Measurements from ENCODE around the gene GPR160.
"Not testable (repeated sequence)": the region's sequence is repeated elsewhere in the genome, so short reads cannot be mapped to it uniquely, and the experiment has no call there.

Gene GPR160, protein sequence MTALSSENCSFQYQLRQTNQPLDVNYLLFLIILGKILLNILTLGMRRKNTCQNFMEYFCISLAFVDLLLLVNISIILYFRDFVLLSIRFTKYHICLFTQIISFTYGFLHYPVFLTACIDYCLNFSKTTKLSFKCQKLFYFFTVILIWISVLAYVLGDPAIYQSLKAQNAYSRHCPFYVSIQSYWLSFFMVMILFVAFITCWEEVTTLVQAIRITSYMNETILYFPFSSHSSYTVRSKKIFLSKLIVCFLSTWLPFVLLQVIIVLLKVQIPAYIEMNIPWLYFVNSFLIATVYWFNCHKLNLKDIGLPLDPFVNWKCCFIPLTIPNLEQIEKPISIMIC

DNA sequence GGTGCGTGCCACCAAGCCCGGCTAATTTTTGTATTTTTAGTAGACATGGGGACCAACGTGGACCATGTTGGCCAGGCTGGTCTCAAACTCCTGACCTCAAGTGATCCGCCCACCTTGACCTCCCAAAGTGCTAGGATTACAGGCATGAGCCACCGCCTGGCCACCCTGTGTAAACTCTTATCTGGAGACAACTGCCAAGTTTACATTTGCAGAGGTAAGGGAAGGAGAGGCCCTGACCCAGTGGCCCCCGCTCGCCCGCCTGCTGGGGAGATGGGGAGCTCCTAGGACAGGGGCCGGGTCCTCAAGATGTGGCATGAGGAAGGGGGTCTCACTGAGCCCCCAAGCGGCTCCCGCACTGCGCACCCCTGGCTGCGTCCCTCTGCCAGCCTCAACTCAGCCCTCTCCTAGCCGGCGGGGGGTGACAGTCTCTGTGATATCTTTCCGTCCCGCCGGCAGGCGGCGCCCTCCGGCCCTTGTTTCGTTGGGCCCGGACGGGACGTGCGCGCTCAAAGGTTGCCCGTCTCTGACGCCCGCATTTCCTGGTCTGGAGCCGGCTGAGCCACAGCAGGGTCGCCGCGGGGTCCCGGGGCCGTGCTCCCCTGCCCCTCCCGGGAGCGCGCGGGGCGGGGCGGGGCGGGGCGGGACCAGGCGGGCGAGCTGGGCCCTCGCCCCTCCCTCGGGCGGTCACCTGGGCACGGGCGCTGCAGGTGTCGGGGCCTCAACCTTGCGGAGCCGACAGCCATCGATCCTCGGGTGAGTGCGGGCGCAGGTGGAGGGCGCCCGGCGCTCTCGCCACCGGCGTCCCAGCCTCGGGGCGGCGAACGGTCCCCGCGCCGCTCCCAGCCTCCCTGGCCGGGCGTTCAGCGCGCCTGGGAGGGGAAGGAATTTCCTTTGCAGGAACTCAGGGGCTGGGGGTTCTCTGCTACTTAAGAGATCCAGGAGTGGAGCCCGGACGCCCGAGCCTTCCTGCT is at the start of gene GPR160:
Gene GPR160 (plus strand): TSS at position 533 of the 971 bp plus-strand sequence. CDS start 45,978 bp downstream, outside the sequence.
- peak; percentile 3 for DNase-seq

DNA sequence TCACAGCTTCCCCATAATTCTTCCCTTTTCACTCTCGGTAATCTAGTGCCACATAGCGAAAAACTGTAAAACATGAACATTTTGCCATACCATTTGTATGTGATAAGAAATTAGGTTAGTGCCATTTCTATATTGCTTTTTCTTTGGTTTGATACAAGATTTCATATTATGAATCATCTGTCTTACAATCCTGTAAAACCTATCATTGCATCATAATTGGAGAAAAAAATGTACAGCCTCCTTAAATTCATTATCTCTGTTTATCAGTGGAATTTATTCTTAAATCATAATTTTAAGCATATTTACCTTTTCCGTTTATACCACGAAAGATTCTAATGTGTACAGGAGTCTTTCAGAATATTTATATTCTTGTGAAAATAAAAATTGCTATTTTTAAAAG is 47.4 kb upstream of the GPR160 start:
- DNase-seq = no peak

DNA sequence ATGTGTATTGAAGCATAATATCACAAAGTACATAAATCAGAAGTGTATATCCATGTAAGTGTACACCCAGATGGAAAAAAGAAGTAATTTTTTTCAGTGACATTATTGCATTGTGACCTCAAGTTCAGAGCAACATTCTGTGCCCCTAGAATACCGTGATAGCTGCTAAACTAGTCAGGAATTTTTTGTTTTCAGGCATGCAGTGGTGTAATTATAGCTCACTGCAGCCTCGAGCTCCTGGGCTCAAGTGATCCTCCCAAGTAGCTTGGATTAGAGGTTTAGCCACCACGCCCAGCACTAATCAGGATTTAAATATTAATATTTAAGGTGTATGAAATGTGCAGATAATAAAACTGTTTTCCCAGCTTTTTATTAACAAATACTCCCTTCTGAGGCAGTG is 45.6 kb upstream of the GPR160 start:
- no peak for DNase-seq

DNA sequence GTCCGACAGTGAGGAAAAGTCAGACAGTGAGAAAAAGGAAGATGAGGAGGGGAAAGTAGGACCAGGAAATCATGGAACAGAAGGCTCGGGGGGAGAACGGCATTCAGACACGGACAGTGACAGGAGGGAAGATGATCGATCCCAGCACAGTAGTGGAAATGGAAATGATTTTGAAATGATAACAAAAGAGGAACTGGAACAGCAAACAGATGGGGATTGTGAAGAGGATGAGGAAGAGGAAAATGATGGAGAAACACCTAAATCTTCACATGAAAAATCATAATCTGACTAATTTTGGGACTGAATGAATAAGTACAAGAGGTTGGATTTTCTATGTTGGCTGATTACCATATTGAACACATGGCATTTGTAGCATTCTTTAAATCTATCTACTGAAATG is 45.0 kb upstream of the GPR160 start:
- DNase-seq = no peak

DNA sequence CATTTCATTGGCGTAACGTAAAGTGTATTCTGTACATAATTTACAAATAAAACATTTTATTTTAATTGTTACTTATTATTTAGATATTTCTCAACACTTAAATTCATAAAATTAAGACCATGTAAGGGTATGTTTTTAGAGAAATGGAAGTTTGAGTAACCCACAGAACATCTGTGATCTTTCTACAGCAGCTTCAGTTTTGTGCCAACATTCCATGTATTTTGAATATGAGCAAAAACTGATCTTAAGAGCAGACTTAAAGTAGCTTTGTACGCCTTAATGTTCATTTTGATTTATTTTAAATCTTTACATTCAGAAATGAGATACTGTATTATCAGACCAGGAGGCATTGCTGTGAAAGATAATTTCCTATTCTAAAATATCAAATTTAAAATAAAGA is 44.0 kb upstream of the GPR160 start:
- no peak for DNase-seq

DNA sequence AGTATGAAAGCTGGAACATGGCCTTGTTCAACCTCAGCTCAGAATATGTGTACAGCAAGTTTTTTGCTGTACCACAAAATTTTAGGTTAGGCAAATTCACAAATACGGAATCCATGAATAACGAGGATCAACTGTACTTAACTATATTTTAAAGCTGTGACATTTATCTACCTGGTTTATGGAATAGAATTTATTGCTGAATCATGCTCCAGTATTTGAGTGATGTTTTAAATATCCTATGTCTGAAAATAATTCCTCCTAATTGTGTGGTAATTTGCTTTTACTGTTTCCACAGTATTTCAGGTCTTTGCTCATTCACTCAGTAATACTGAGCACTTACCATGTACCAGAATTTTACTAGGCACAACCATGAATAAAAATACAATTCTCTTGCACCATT is 41.7 kb upstream of the GPR160 start:
- DNase-seq = no peak

DNA sequence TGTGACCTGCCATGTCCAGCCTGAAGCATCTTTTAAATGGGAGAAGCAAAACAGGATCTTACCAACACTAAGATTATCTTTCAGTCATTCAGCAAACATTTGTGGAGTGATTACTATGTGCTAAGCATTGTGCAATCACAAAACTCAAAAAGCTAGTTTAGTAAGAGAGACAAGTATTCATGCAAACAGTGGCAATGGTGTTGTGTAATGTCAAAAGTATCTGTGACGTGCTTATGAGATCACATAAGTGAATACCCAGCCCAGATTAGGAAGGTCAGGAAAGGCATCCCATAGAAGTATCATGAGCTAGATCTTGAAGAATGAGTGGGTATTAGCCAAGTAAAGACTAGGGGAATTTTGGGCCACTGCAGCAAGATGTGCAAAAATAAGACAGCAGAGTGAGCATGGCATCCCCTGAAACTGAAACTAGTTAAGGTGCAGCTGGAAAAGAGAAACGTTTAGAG is 39.1 kb upstream of the GPR160 start:
- DNase-seq = no peak

DNA sequence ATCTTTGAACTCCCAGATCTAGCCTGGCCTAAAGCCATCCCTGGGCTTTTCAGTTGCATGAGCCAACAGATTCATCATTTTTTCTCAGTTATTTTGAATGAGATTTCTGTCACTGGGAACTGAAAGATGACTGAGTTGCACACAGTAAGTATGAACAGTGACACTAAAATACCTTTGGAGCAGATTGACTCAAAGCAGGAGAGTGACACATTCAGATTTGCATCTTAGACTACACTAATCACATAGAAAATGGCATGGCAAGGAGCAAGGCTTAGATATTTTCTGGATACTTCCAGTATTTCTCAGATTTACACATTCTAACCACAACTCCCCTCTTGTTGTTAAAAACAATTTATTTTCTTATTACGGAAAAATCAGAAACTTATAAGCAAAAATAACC is 38.4 kb upstream of the GPR160 start:
- DNase-seq = no peak

DNA sequence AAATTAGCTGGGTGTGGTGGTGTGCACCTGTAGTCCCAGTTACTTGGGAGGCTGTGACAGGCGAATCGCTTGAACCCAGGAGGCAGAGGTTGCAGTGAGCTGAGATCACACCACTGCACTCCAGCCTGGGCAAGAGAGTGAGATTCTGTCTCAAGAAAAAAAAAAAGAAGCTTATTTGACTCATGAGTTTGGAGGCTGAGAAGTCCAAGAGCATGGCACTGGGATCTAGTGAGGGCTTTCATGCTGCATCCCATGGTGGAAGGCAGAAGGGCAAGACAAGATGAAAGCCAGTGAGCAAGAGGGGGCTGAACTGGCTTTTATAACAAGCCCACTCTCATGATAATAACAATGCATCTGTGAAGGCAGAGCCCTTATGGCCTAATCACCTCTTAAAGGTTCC is 37.7 kb upstream of the GPR160 start:
- DNase-seq = no peak

DNA sequence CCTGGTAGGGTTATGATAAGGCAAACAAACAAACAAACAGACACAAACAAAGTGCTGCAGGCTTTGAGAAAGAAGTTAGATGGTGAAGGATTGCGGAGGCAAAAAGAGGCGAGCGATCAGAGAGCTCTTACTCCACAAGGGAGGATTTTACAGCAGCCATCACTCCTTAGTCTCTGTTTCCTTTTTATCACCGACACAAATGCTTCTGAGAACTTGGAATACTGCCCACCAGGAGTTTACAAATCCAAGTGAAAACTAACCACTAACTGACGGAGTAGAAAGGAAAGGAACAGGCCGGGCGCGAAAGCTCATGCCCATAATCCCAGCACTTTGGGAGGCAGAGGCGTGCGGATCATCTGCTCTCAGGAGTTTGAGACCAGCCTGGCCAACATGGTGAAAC is 35.6 kb upstream of the GPR160 start:
- no peak for DNase-seq

DNA sequence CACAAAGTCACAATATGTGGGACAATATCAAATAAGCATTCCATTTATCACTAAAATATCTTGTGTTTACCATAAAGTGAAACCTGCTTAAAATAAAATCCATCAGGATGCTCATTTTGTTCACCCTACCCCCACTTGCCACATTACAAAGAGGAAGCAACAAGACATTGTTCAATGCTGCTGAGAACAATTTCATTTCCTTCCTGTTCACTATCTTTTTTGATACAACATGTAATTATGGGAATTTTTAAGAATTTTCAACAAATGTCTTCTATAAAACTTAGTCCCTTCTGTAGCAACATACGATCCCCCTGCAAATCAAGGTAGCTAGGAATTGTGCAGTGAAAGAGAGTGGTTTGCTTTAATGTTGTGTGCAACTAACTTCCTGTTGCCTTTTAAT is 34.9 kb upstream of the GPR160 start:
- no peak for DNase-seq

DNA sequence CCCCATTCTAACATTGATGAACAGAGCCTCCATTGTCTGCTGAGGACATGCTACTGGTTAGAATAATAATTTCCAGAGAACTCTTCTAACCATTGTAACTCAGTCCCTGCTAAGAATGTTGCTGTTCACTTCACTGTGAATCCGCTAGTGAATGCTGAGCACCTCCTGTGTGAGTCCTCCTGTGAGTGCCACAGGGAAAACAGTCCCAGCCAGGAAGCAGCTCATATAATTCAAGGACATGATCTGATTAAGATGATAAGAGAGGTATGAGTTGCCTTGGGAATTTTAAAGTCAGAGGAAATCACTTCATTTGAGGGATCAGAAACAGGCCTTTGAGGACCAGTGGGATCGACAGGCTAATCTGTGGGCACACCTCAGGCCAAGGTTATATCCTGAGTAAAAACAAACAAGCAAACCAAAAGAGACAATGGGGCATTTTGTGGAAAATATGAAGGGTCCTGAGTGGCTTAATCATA is 33.9 kb upstream of the GPR160 start:
- peak; percentile 12 for DNase-seq

DNA sequence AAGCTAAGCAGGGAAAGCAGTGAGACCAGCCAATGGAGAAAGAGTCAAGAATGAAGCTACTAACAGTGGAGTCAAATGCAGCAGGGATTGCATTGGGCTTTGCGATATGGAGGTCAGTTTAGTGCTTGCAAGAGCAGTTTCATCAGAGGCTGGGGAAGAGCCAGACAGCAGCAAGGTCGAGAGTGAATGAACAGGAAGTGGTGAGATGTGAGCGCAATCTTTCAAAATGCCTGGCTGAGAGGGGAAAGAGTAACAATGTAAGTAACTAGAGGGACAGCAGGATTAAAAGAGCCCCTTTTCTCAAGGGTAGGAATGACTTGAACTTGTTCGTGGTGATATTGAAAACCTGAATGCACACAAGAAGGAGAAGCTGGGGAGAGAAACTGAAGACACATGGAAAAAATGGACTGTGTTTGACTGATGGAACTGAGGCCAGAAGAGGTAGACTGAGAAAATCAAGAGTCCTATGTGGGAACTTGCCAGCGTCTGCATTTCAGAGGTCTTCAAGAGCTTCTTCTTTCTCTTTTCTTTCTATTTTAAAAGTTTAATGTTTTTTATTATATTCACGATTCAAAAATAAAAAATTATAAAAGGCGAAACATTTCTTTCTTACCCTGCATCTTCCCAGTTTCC is 30.6 kb upstream of the GPR160 start:
- DNase-seq = no peak

DNA sequence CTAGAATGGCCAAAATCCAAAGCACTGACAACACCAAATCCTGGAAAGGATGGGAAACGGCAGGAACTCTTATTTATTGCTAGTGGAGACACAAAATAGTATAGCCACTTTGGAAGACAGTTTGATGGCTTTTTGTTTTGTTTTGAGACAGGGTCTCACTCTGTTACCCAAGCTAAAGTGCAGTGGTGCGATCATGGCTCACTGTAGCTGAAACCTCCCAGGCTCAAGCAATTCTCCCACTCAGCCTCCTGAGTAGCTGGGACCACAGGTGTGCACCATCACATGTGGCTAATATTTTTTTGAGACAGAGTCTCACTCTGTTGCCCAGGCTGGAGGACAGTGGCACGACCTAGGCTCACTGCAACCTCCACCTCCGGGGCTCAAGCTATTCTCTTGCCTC is 27.3 kb upstream of the GPR160 start:
- no peak for DNase-seq

DNA sequence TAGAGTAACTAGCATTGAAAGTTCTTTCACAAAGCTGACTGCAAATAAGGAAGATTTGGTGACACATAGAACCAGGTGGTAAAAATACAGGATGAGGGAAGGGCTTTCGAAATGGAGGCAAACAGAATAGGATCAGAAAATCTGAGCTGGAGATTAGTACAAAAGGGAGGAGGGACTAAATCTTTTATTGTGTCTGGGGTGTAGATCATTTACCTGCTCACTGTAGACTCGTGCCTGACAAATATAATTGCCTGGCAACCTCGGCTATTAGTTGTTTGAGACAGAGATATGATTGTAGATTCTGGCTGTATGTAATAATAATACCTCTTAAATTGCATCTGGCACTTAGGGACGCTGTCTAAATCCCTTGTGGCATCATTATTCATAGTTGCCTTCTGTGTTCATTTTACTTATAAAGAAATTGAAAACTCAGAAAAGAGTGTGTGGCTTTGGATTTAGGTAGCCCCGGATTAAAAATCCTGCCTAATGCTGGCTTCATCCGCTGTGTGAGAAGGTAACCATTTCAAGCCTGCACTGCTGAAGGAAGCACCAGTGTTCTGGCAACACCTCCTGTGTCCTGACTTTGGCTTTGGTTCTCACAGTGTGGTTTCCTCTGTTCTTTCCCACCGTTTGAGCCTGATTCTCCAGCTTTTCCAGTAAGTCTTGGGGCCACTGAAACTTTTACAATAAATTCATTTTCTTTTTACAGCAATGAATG is 25.0 kb upstream of the GPR160 start:
- no peak for DNase-seq

DNA sequence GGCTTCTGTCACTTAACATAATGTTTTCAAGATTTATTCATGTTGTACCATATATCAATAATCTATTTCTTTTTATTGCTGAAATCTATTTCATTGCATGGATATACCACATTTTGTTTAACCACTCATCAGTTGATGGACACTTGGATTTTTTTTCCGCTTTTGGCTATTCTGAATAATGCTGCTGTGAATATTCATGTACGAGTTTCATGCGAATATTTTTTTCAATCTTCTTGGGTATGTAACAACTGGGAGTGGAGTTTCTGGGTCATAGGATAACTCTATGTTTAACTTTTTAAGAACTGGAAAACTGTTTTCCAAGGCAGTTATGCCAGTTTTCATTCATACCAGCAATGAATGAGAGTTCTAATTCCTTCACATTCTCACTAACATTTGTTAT is 21.7 kb upstream of the GPR160 start:
- DNase-seq = no peak

DNA sequence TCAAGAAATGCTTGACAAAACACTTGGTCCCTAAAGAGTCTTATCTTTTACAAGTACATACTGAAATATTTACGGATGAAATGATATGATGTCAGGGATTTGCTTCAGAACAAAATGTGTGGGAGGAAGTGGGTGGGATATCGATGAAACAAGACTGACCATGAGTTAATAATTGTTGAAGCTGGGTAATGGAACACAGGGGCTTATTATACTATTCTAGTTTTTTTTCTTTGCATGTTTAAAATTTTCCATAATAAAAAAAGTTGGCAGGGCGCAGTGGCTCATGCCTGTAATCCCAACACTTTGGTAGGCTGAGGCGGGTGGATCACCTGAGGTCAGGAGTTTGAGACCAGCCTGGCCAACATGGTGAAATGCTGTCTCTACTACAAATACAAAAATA is 18.5 kb upstream of the GPR160 start:
- not testable (repeated sequence) for DNase-seq

DNA sequence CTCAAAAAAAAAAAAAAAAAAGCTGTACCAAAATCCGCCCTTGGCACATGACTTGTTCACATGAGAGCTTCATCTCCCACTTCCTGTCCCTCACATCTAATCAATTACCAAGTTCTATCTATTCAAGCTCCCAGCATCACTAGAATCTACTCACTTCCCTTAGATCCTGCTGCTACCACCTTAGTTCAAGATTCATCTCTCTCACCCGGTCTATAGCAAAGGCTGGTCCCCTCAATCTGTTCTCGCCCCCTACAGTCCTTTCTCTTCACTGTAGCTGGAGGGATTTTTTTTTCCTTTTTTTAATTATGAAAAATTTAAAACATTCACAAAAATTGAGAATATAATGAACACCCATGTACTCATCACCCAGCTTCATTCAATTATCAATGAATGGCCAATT is 16.7 kb upstream of the GPR160 start:
- DNase-seq = no peak

DNA sequence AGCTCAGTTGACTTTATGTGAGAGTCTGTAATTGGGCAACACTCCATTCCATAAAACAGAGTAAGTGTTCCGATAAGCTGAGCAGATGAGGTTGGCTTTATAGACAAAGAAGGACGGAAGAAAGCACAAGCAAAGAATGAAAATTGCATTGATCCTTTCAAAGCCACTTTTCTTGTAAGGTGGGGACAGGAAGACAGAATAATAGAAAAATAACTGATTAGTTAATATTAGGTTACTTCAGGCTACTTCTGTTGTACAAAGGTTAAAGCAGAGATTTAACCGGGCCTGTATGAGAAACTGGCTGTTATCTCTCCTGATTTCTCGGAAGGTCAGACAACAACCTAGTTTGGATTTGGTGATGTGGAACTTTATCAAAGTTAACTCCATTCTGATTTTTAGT is 15.5 kb upstream of the GPR160 start:
- DNase-seq = no peak

DNA sequence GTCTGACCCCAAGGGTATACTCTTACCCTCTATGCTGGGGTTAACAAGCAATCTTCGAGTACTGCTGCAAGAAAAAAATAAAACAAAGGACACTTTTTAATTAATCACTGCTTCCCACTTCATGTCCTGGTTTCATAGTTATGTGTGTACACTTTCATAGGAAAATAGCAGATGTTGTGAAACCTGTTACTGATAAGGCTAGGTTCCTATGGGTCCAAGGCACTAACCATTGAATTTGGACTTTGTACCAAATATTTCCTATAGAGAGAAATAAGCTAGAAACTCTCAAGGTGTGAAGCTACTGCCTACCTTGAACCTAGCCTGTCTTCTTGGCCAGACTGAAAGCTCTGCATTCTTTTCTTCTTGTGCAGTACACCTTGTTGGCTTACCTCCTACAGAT is 14.6 kb upstream of the GPR160 start:
- DNase-seq = no peak

DNA sequence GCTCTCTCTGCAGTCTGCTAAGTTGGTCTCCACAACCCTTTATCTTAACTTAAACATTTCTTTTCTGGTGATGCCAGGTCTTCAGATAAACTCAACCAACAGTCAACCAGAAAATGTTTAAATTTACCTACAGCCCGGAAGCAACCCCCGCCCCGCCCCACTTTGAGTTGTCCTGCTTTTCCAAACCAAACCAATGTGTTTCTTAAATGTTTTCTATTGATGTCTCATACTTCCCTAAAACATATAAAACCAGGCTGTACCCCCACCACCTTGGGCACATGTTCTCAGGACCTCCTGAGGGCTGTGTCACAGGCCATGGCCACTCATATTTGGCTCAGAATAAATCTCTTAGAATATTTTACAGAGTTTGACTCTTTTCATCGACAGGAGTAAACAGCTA is 13.2 kb upstream of the GPR160 start:
- DNase-seq = no peak

DNA sequence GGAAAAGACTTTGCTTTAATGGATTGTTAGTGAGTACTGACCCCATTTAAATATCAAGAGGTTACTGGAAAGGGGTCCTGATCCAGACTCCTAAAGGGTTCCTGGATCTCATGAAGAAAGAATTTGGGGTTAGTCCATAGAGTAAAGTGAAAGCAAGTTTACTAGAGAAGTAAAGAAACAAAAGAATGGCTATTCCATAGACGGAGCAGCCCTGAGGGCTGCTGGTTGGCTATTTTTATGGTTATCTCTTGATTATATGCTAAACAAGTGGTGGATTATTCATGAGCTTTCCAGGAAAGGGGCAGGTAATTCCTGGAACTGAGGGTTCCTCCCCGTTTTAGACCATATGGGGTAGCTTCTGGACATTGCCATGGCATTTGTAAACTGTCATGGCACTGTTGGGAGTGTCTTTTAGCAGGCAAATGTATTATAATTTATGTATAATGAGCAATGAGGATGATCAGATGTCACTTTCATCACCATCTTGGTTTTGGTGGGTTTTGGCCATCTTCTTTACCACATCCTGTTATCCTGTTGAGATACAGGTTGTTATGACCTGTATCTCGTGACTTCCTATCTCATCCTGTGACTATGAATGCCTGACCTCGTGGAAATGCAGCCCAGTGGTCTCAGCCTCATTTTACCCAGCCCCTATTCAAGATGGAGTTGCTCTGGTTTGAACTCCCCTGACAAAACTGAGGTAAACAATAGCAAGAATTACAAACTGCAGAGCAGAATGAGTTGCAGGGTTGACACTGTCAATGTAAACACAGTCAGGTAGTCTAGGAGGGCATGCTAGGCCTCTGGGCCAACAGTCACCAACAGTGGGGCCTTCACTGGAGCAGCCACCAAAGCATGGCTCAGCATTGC is 10.3 kb upstream of the GPR160 start:
- no peak for DNase-seq

Data from midbrain (tissue), 1 donor.